Stimulated activated CD8-positive, alpha-beta memory T cell treated with anti-CD3 and anti-CD28 coated beads, Interleukin-2, amount 100 ng/mL, for 48 hours (primary cell): ENCODE results near the gene NECTIN4.
A peak's percentile ranks its signal among the peaks of the same experiment; 100 is the strongest.
"Not testable (repeated sequence)": the region's sequence is repeated elsewhere in the genome, so short reads cannot be mapped to it uniquely, and the experiment has no call there.

Source experiments
- DNase-seq, 2 donors: peaks; one replicate each; pipeline ENCODE4 v3.0.0-alpha.2; 2020; ENCODE audit warnings: low read depth in 2 of 2

NECTIN4 gene

GRCh38 chr1:161089251-161089924 lies at the start of gene NECTIN4:
Gene NECTIN4 (minus strand): TSS chr1:161089558. CDS start chr1:161089296, 262 bp downstream.
- no peak for DNase-seq

GRCh38 chr1:161138431-161138830 lies 49.1 kb upstream of the NECTIN4 start:
- no peak for DNase-seq

- no peak for DNase-seq
Observed at GRCh38 chr1:161137881-161138280, 48.5 kb upstream of the NECTIN4 start.

- no peak for DNase-seq
Observed at GRCh38 chr1:161133220-161133740, 43.9 kb upstream of the NECTIN4 start.

GRCh38 chr1:161132410-161133219 lies 43.3 kb upstream of the NECTIN4 start, which contains the start of gene DEDD:
Gene DEDD (minus strand): TSS chr1:161132667. CDS start chr1:161124462, 8,205 bp downstream.
- peak; percentile 77 to 83 for DNase-seq

- no peak for DNase-seq
Observed at GRCh38 chr1:161131523-161132409, 42.4 kb upstream of the NECTIN4 start.

- no peak for DNase-seq
Observed at GRCh38 chr1:161130266-161130665, 40.9 kb upstream of the NECTIN4 start.

- DNase-seq, result no peak
Observed at GRCh38 chr1:161128591-161129420, 39.4 kb upstream of the NECTIN4 start.

- no peak for DNase-seq
Observed at GRCh38 chr1:161127649-161128048, 38.3 kb upstream of the NECTIN4 start.

- no peak for DNase-seq
Observed at GRCh38 chr1:161122967-161123366, 33.6 kb upstream of the NECTIN4 start.

GRCh38 chr1:161121834-161122233 lies 32.5 kb upstream of the NECTIN4 start:
- no peak for DNase-seq

- DNase-seq, result no peak
Observed at GRCh38 chr1:161121042-161121650, 31.8 kb upstream of the NECTIN4 start.

GRCh38 chr1:161119092-161119903 lies 29.9 kb upstream of the NECTIN4 start:
- peak; percentile 30 to 45 for DNase-seq

GRCh38 chr1:161117759-161118581 lies 28.6 kb upstream of the NECTIN4 start, which contains the start of the genes NIT1 and PFDN2:
Gene NIT1 (plus strand): TSS chr1:161118105. CDS start chr1:161118177, 72 bp downstream.
Gene PFDN2 (minus strand): TSS chr1:161118037. CDS start chr1:161118026, 11 bp downstream.
- peak; percentile 82 to 84 for DNase-seq

GRCh38 chr1:161115961-161116360 lies 26.6 kb upstream of the NECTIN4 start:
- not testable (repeated sequence) for DNase-seq

GRCh38 chr1:161115132-161115711 lies 25.9 kb upstream of the NECTIN4 start:
- DNase-seq, result peak in 1 of 2 donors; percentile 26

- no peak for DNase-seq
Observed at GRCh38 chr1:161114556-161114955, 25.2 kb upstream of the NECTIN4 start.

GRCh38 chr1:161113915-161114314 lies 24.6 kb upstream of the NECTIN4 start:
- DNase-seq, result no peak
